ENCODE data around the gene EHMT1.

DNA sequence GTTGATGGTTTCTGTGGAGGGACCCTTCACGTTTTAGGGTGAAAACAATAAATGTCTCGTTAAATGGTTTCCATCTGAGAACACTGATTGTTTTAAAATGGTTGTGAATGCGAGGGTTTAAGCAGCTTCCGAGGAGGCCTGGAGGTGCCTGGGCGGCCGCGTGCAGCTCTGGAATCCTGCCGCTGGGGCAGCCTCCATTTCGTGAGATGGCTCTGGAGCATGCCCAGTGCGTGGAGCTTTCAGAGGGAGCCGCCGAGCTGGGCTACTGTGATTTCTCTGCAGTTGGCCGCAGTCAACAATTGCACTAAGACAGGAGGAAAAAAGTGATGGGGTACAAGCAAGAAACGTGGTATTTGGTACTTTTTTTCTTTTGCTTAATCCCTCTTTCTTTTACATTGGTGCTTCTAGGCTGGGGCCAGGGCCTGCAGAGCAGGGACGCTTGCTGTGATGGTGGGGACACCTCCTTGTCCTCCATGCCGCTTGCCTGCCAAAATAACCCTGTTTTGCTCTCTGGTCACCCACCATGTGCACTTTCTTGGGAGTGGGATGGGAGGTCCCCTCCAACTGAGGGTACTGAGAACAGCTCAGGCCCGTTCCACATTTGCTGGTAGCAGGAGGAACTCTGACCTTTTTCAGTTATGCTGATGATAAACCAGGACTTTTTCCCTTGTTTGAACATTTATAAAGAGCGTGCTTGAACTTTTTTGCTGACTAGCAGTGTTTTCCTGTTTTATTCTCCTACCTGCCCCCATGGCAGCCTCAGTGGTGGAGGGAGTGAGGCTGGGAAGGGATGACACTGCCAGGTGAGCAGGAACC, 47.1 kb downstream of the EHMT1 start:
- TF ChIP-seq OSR1 (CRISPR knock-in tag; IDR thresholded peaks at IDR 0.05) (no peak), RARB (CRISPR knock-in tag; IDR thresholded peaks at IDR 0.05) (no peak), ESRRG (CRISPR knock-in tag; IDR thresholded peaks at IDR 0.05) (no peak), ZNF70 (CRISPR knock-in tag; IDR thresholded peaks at IDR 0.05) (no peak), ZFP30 (CRISPR knock-in tag; IDR thresholded peaks at IDR 0.05) (no peak), BACH2 (CRISPR knock-in tag; IDR thresholded peaks at IDR 0.05; ENCODE audit: borderline replicate concordance) (no peak), ZC3H10 (CRISPR knock-in tag; IDR thresholded peaks at IDR 0.05) (no peak)
- TF ChIP-seq, protein P1, sequence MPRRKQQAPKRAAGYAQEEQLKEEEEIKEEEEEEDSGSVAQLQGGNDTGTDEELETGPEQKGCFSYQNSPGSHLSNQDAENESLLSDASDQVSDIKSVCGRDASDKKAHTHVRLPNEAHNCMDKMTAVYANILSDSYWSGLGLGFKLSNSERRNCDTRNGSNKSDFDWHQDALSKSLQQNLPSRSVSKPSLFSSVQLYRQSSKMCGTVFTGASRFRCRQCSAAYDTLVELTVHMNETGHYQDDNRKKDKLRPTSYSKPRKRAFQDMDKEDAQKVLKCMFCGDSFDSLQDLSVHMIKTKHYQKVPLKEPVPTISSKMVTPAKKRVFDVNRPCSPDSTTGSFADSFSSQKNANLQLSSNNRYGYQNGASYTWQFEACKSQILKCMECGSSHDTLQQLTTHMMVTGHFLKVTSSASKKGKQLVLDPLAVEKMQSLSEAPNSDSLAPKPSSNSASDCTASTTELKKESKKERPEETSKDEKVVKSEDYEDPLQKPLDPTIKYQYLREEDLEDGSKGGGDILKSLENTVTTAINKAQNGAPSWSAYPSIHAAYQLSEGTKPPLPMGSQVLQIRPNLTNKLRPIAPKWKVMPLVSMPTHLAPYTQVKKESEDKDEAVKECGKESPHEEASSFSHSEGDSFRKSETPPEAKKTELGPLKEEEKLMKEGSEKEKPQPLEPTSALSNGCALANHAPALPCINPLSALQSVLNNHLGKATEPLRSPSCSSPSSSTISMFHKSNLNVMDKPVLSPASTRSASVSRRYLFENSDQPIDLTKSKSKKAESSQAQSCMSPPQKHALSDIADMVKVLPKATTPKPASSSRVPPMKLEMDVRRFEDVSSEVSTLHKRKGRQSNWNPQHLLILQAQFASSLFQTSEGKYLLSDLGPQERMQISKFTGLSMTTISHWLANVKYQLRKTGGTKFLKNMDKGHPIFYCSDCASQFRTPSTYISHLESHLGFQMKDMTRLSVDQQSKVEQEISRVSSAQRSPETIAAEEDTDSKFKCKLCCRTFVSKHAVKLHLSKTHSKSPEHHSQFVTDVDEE (CRISPR knock-in tag; IDR thresholded peaks at IDR 0.05): no peak
- TF ChIP-seq, protein P2, sequence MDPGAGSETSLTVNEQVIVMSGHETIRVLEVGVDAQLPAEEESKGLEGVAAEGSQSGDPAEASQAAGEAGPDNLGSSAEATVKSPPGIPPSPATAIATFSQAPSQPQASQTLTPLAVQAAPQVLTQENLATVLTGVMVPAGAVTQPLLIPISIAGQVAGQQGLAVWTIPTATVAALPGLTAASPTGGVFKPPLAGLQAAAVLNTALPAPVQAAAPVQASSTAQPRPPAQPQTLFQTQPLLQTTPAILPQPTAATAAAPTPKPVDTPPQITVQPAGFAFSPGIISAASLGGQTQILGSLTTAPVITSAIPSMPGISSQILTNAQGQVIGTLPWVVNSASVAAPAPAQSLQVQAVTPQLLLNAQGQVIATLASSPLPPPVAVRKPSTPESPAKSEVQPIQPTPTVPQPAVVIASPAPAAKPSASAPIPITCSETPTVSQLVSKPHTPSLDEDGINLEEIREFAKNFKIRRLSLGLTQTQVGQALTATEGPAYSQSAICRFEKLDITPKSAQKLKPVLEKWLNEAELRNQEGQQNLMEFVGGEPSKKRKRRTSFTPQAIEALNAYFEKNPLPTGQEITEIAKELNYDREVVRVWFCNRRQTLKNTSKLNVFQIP (CRISPR knock-in tag; IDR thresholded peaks at IDR 0.05; ENCODE audit: borderline replicate concordance, low read depth): no peak
- TF ChIP-seq, protein P3, sequence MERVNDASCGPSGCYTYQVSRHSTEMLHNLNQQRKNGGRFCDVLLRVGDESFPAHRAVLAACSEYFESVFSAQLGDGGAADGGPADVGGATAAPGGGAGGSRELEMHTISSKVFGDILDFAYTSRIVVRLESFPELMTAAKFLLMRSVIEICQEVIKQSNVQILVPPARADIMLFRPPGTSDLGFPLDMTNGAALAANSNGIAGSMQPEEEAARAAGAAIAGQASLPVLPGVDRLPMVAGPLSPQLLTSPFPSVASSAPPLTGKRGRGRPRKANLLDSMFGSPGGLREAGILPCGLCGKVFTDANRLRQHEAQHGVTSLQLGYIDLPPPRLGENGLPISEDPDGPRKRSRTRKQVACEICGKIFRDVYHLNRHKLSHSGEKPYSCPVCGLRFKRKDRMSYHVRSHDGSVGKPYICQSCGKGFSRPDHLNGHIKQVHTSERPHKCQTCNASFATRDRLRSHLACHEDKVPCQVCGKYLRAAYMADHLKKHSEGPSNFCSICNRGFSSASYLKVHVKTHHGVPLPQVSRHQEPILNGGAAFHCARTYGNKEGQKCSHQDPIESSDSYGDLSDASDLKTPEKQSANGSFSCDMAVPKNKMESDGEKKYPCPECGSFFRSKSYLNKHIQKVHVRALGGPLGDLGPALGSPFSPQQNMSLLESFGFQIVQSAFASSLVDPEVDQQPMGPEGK (CRISPR knock-in tag; IDR thresholded peaks at IDR 0.05; ENCODE audit: borderline replicate concordance): no peak
